Heart right ventricle (tissue), 16 donors: Measurements from ENCODE around the gene METTL24. TPM values are rescaled to one million over a fixed set of nuclear protein-coding genes. Genes with fewer than 3 reads are reported as not detected.

Source experiments
- ATAC-seq, 8 donors: fragments of 200-7000 bp; cut with Tn5 transposase; one replicate each; pipeline ENCODE4 v1.9.1; 2020; ENCODE audit warnings: mild to moderate bottlenecking in 8 of 8, moderate library complexity in 8 of 8, moderate number of reproducible peaks in 1 of 8
- DNase-seq, 2 donors: peaks; one replicate each; pipeline ENCODE4 v3.0.0-alpha.2; 2020
- H3K27ac ChIP-seq, 10 donors: fragments of 200-600 bp; sonication (generic) in 2 of 10; one replicate each; pipeline versions ENCODE4 v1.5.0 to v1.8.0; 2020 to 2022; ENCODE audit warnings: mild to moderate bottlenecking in 3 of 10
- H3K27me3 ChIP-seq, 7 donors: fragments of 200-600 bp; one replicate each; pipeline ENCODE4 v1.8.0; 2021 to 2022; ENCODE audit warnings: mild to moderate bottlenecking in 2 of 7
- H3K36me3 ChIP-seq, 9 donors: fragments of 200-600 bp; sonication (generic) in 1 of 9; one replicate each; pipeline versions ENCODE4 v1.5.0 to v1.8.0; 2020 to 2022; ENCODE audit warnings: mild to moderate bottlenecking in 2 of 9
- H3K4me1 ChIP-seq, 9 donors: fragments of 200-600 bp; sonication (generic) in 1 of 9; one replicate each; pipeline versions ENCODE4 v1.5.0 to v1.8.0; 2020 to 2022; ENCODE audit warnings: mild to moderate bottlenecking in 4 of 9
- H3K4me3 ChIP-seq, 10 donors: fragments of 200-600 bp; sonication (generic) in 2 of 10; one replicate each; pipeline versions ENCODE4 v1.5.0 to v1.8.0; 2020 to 2022; ENCODE audit warnings: mild to moderate bottlenecking in 7 of 10, moderate library complexity in 2 of 10
- H3K9me3 ChIP-seq, 11 donors: fragments of 200-600 bp in 10 of 11; sonication (generic) in 2 of 11; one replicate each; pipeline versions ENCODE4 v1.5.0 to v1.8.0; 2013 to 2022; ENCODE audit warnings: mild to moderate bottlenecking in 2 of 11, control low read depth in 1 of 11, moderate library complexity in 1 of 11
- CTCF ChIP-seq, 9 donors: fragments of 200-600 bp; sonication (generic) in 2 of 9; IDR thresholded peaks; one replicate each; pipeline versions ENCODE4 v1.5.0 to v1.8.0; 2021 to 2022; ENCODE audit warnings: antibody characterized with exemption in 9 of 9, mild to moderate bottlenecking in 5 of 9, moderate library complexity in 1 of 9
- WGBS, 2 donors: extraction: QIAGEN DNeasy Blood & Tissue Kit; methylation state at CpG; one replicate each; pipeline ENCODE4 v1.1.7; 2013; ENCODE audit warnings: inconsistent platforms in 1 of 2; 5-methylcytosine and 5-hydroxymethylcytosine counted together
- intact Hi-C, 10 donors: fragments of 100-400 bp; cut with DNase I; formaldehyde crosslinking; loops; one replicate each; pipeline versions ENCODE4 v1.11.1 to v1.14.2; 2022
- polyA plus RNA-seq, 2 donors: library from polyadenylated mRNA; stranded (reverse); fragments of 200-250 nt; gene quantifications; one replicate each; pipeline ENCODE4 v1.2.3, GENCODE V29; 2013
- total RNA-seq, 10 donors: library from RNA; stranded (reverse); fragmentation: NEBNext Ultra II Directional in 3 of 10; extraction: Animal tissue kit (Norgen Biotek cat#: 25700) in 3 of 10; gene quantifications; one replicate each; pipeline versions ENCODE4 v1.2.1 to v1.2.4, GENCODE V29; 2021 to 2023
- donor health status: Arrhythmogenic right ventricular cardiomyopathy.
- donor health status: ischemic (EF 13 %, LVEDD 7.1; RV severe dilation, severe dysfunction).
- donor health status: healthy with polysubstance abuse.
- donor health status: DM: no; HTN: yes; CAD: no.
- donor health status: DM: no; HTN: no; CAD: no.
- donor health status: ischemic (EF 25% LVEDD 6.9; RV normal size, moderate dysfunction).
- donor health status: ischemic (EF 25% LVEDD 5.7; RV mildly dilated, moderate dysfunction).
- donor health status: healthy.
- donor health status: DM: yes; HTN: yes; CAD: no.
- donor health status: Ischemic cardiomyopathy.
- donor health status: ischemic (EF 35%, LVEDD 5.7; RV mildly dilated, moderate dysfunction).
- donor health status: nonischemic (EF 11% LVEDD 7.7; RV severe dilation, severe dysfunction).
- donor health status: DM: yes; HTN: yes; CAD: no.
- donor health status: PGD.
- donor health status: ischemic (EF 29% LVEDD 5.4; RV normal size, mild dysfunction).
- donor health status: nonischemic (EF 23%, LVEDD 6.1; RV moderate dilation, normal function).

Gene METTL24
- total and polyA plus RNA-seq, 12 donors, result 0.07 to 2.4 (median 1.3) TPM; not detected in 1

- Histone ChIP-seq H3K4me3 (no peak overlapping the region), H3K36me3 (peaks cover 0 to 11% (median 0%) of the 10 kb centered on the region in 9 donors), H3K9me3 (no peaks in the 10 kb centered on the region), H3K27ac (no peak overlapping the region), H3K4me1 (peaks cover 0 to 6% (median 0%) of the 10 kb centered on the region in 9 donors), H3K27me3 (no peaks in the 10 kb centered on the region)
- WGBS, 2 donors, result 91 to 95% methylated on average over 3 of the region's 3 CpGs
- DNase-seq, result no peak
- intact Hi-C loops, result no loop called here
- ATAC-seq, result no peak
- TF ChIP-seq CTCF (IDR thresholded peaks at IDR 0.05), result no peak
Observed at GRCh38 chr6:110201151-110201884, 156.8 kb downstream of the METTL24 start.

- H3K27me3 ChIP-seq, result no peaks in the 10 kb centered on the region
- intact Hi-C loops, result no loop called here
- no peaks in the 10 kb centered on the region for H3K9me3 ChIP-seq
- no peak overlapping the region for H3K27ac ChIP-seq
- H3K36me3 ChIP-seq, result peaks cover 0 to 22% (median 8%) of the 10 kb centered on the region in 9 donors
- no peak for TF ChIP-seq CTCF (IDR thresholded peaks at IDR 0.05)
- ATAC-seq (no peak), DNase-seq (no peak)
- H3K4me3 ChIP-seq, result no peak overlapping the region
- H3K4me1 ChIP-seq, result peaks cover 0 to 6% (median 0%) of the 10 kb centered on the region in 9 donors
- 99% methylated on average over 3 of the region's 3 CpGs for WGBS, 2 donors
Observed at GRCh38 chr6:110198561-110198960, 159.6 kb downstream of the METTL24 start.

GRCh38 chr6:110196874-110197273 lies 161.3 kb downstream of the METTL24 start:
- Histone ChIP-seq H3K36me3 (peaks cover 0 to 29% (median 9%) of the 10 kb centered on the region in 9 donors), H3K27ac (no peak overlapping the region), H3K9me3 (no peaks in the 10 kb centered on the region), H3K4me3 (no peak overlapping the region), H3K27me3 (no peaks in the 10 kb centered on the region), H3K4me1 (peaks cover 0 to 11% (median 3%) of the 10 kb centered on the region in 9 donors)
- no peak for TF ChIP-seq CTCF (IDR thresholded peaks at IDR 0.05)
- 86 to 89% methylated on average over 1 of the region's 1 CpG for WGBS, 2 donors
- intact Hi-C loops, result no loop called here
- ATAC-seq, result no peak
- no peak for DNase-seq

- intact Hi-C loops, result no loop called here
- WGBS, 2 donors, result 93 to 97% methylated on average over 4 of the region's 4 CpGs
Observed at GRCh38 chr6:110195639-110196038, 162.5 kb downstream of the METTL24 start.

More at GRCh38 chr6:110195639-110196038, 162.5 kb downstream of the METTL24 start:
- Histone ChIP-seq H3K27me3 (no peaks in the 10 kb centered on the region), H3K9me3 (no peaks in the 10 kb centered on the region), H3K36me3 (peaks cover 0 to 23% (median 9%) of the 10 kb centered on the region in 9 donors), H3K4me3 (no peak overlapping the region), H3K27ac (no peak overlapping the region), H3K4me1 (peaks cover 0 to 18% (median 14%) of the 10 kb centered on the region in 9 donors)
- ATAC-seq (no peak), DNase-seq (no peak)
- no peak for TF ChIP-seq CTCF (IDR thresholded peaks at IDR 0.05)

Other genes with a start within 250 kb of the METTL24 start
- gene WASF1, start 178.7 kb downstream of the METTL24 start, total RNA-seq, result 1 to 10 TPM in 4 of 10 donors, under 1 TPM in 6; 0.43 to 3.1 (median 0.79) TPM
- gene WASF1, start 178.7 kb downstream of the METTL24 start, polyA plus RNA-seq, result 1 to 10 TPM; 1.2 to 1.6 TPM
- 10 to 100 TPM; 13.6 to 20.5 (median 16.2) TPM for gene CDC40, start 177.9 kb downstream of the METTL24 start, total RNA-seq
- 1 to 10 TPM; 5.7 to 6.7 TPM for gene CDC40, start 177.9 kb downstream of the METTL24 start, polyA plus RNA-seq
- 10 to 100 TPM; 17.8 to 30.0 (median 26.3) TPM for gene DDO, start 57.2 kb upstream of the METTL24 start, total RNA-seq
- 10 to 100 TPM in 1 of 2 donors, 1 to 10 TPM in 1; 7.6 to 11.0 TPM for gene DDO, start 57.2 kb upstream of the METTL24 start, polyA plus RNA-seq
- 1 to 10 TPM in 1 of 10 donors, under 1 TPM in 1, not detected in 8; 0.53 to 1.9 TPM for gene SLC22A16, start 118.3 kb upstream of the METTL24 start, total RNA-seq
- gene SLC22A16, start 118.3 kb upstream of the METTL24 start, polyA plus RNA-seq, result under 1 TPM in 1 of 2 donors, not detected in 1; 0.09 TPM